ENCODE data around the gene APOL3.

APOL3 gene

GRCh38 chr22:36185828-36186624 lies 25.5 kb upstream of the APOL3 start:
- no peak overlapping the region for H3K4me2 ChIP-seq (ENCODE audit: low read depth, low read length, poor library complexity, severe bottlenecking)
- TF ChIP-seq EZH2phosphoT487 (IDR thresholded peaks at IDR 0.05; ENCODE audit: borderline replicate concordance) (no peak), CTCF (conservative IDR thresholded peaks at IDR 0.05; ENCODE audit: low read length) (peak; percentile 25)
- no peaks in the 10 kb centered on the region for H3K9me3 ChIP-seq (ENCODE audit: insufficient read depth, low read depth, low read length)
- H3K9ac ChIP-seq (ENCODE audit: low read depth, low read length, poor library complexity, severe bottlenecking) = no peak overlapping the region
- H3K9me2 ChIP-seq (replicated peaks; ENCODE audit: low read depth, low read length) = no peaks in the 10 kb centered on the region
- no peak overlapping the region for H3K4me3 ChIP-seq (ENCODE audit: low read length, poor library complexity, severe bottlenecking)
- no peaks in the 10 kb centered on the region for H3K27me3 ChIP-seq (ENCODE audit: insufficient read depth, low read length, poor library complexity, severe bottlenecking)
- no peaks in the 10 kb centered on the region for H3K36me3 ChIP-seq (ENCODE audit: insufficient read depth, low read length)
- H3F3A ChIP-seq (ENCODE audit: low read depth) = no peaks in the 10 kb centered on the region
- H4K20me1 ChIP-seq (ENCODE audit: insufficient read depth, low read length, poor library complexity, severe bottlenecking) = no peaks in the 10 kb centered on the region
- no peaks in the 10 kb centered on the region for H3K4me1 ChIP-seq (ENCODE audit: insufficient read depth, low read length, poor library complexity, severe bottlenecking)
- no peaks in the 10 kb centered on the region for H3K79me2 ChIP-seq (ENCODE audit: insufficient read depth, low read length)
- H2AFZ ChIP-seq (ENCODE audit: low read length) = no peak overlapping the region

- Histone ChIP-seq H3K9me2 (replicated peaks; ENCODE audit: low read depth, low read length) (no peaks in the 10 kb centered on the region), H3K4me3 (ENCODE audit: low read length, poor library complexity, severe bottlenecking) (no peak overlapping the region), H3K4me2 (ENCODE audit: low read depth, low read length, poor library complexity, severe bottlenecking) (no peak overlapping the region), H3K9me3 (ENCODE audit: insufficient read depth, low read depth, low read length) (no peaks in the 10 kb centered on the region), H3K36me3 (ENCODE audit: insufficient read depth, low read length) (no peaks in the 10 kb centered on the region), H3F3A (ENCODE audit: low read depth) (no peaks in the 10 kb centered on the region), H3K4me1 (ENCODE audit: insufficient read depth, low read length, poor library complexity, severe bottlenecking) (no peaks in the 10 kb centered on the region), H3K79me2 (ENCODE audit: insufficient read depth, low read length) (no peaks in the 10 kb centered on the region), H2AFZ (ENCODE audit: low read length) (no peak overlapping the region), H4K20me1 (ENCODE audit: insufficient read depth, low read length, poor library complexity, severe bottlenecking) (no peaks in the 10 kb centered on the region), H3K27me3 (ENCODE audit: insufficient read depth, low read length, poor library complexity, severe bottlenecking) (no peaks in the 10 kb centered on the region), H3K9ac (ENCODE audit: low read depth, low read length, poor library complexity, severe bottlenecking) (no peak overlapping the region)
- no peak for TF ChIP-seq CTCF (conservative IDR thresholded peaks at IDR 0.05; ENCODE audit: low read length)
- TF ChIP-seq EZH2phosphoT487 (IDR thresholded peaks at IDR 0.05; ENCODE audit: borderline replicate concordance) = no peak
Observed at GRCh38 chr22:36184433-36185025, 24.0 kb upstream of the APOL3 start.

GRCh38 chr22:36183446-36183845 lies 22.9 kb upstream of the APOL3 start:
- H3K36me3 ChIP-seq (ENCODE audit: insufficient read depth, low read length) = no peaks in the 10 kb centered on the region
- no peak overlapping the region for H3K4me2 ChIP-seq (ENCODE audit: low read depth, low read length, poor library complexity, severe bottlenecking)
- no peaks in the 10 kb centered on the region for H3K9me3 ChIP-seq (ENCODE audit: insufficient read depth, low read depth, low read length)
- no peaks in the 10 kb centered on the region for H3F3A ChIP-seq (ENCODE audit: low read depth)
- H2AFZ ChIP-seq (ENCODE audit: low read length) = no peak overlapping the region
- H3K9me2 ChIP-seq (replicated peaks; ENCODE audit: low read depth, low read length) = no peaks in the 10 kb centered on the region
- no peaks in the 10 kb centered on the region for H3K4me1 ChIP-seq (ENCODE audit: insufficient read depth, low read length, poor library complexity, severe bottlenecking)
- no peaks in the 10 kb centered on the region for H3K79me2 ChIP-seq (ENCODE audit: insufficient read depth, low read length)
- TF ChIP-seq EZH2phosphoT487 (IDR thresholded peaks at IDR 0.05; ENCODE audit: borderline replicate concordance) (no peak), CTCF (conservative IDR thresholded peaks at IDR 0.05; ENCODE audit: low read length) (no peak)
- no peaks in the 10 kb centered on the region for H3K27me3 ChIP-seq (ENCODE audit: insufficient read depth, low read length, poor library complexity, severe bottlenecking)
- no peak overlapping the region for H3K9ac ChIP-seq (ENCODE audit: low read depth, low read length, poor library complexity, severe bottlenecking)
- H4K20me1 ChIP-seq (ENCODE audit: insufficient read depth, low read length, poor library complexity, severe bottlenecking) = no peaks in the 10 kb centered on the region
- H3K4me3 ChIP-seq (ENCODE audit: low read length, poor library complexity, severe bottlenecking) = no peak overlapping the region
